ENCODE measurements around the gene HACL1.
A peak's percentile ranks its signal among the peaks of the same experiment; 100 is the strongest.
"Not testable (repeated sequence)": the region's sequence is repeated elsewhere in the genome, so short reads cannot be mapped to it uniquely, and the experiment has no call there.

HACL1 gene

GRCh38 chr3:15629860-15630597 is 28.7 kb upstream of the HACL1 start:
- DNase-seq (ENCODE audit: low spot score): peak; percentile 88

- no peak for DNase-seq (ENCODE audit: low spot score)
These were observed 27.6 kb upstream of the HACL1 start for GRCh38 chr3:15628967-15629366.

- no peak for DNase-seq (ENCODE audit: low spot score)
These were observed 22.4 kb upstream of the HACL1 start for GRCh38 chr3:15623535-15624440.

- DNase-seq (ENCODE audit: low spot score): not testable (repeated sequence)
These were observed 18.5 kb upstream of the HACL1 start for GRCh38 chr3:15619659-15620464.

GRCh38 chr3:15616053-15616452 is 14.7 kb upstream of the HACL1 start:
- DNase-seq (ENCODE audit: low spot score): no peak

GRCh38 chr3:15614958-15615357 is 13.6 kb upstream of the HACL1 start:
- DNase-seq (ENCODE audit: low spot score): no peak

GRCh38 chr3:15612001-15612400 is 10.6 kb upstream of the HACL1 start:
- DNase-seq (ENCODE audit: low spot score): no peak

- DNase-seq (ENCODE audit: low spot score): no peak
These were observed 9.6 kb upstream of the HACL1 start for GRCh38 chr3:15611018-15611417.

- no peak for DNase-seq (ENCODE audit: low spot score)
These were observed 8.9 kb upstream of the HACL1 start for GRCh38 chr3:15610082-15610759.

GRCh38 chr3:15606434-15606891 is 5.1 kb upstream of the HACL1 start:
- DNase-seq (ENCODE audit: low spot score): no peak

- DNase-seq (ENCODE audit: low spot score): not testable (repeated sequence)
These were observed 3.2 kb upstream of the HACL1 start for GRCh38 chr3:15604584-15604983.

GRCh38 chr3:15602816-15603215 is 1.4 kb upstream of the HACL1 start:
- DNase-seq (ENCODE audit: low spot score): not testable (repeated sequence)

GRCh38 chr3:15602146-15602536 is 772 bp upstream of the HACL1 start:
- DNase-seq (ENCODE audit: low spot score): no peak

GRCh38 chr3:15601046-15601398 is 347 bp downstream of the HACL1 start:
- peak; percentile 18 for DNase-seq (ENCODE audit: low spot score)

GRCh38 chr3:15595955-15596354 is 5.4 kb downstream of the HACL1 start:
- DNase-seq (ENCODE audit: low spot score): no peak

GRCh38 chr3:15592968-15593367 is 8.4 kb downstream of the HACL1 start:
- no peak for DNase-seq (ENCODE audit: low spot score)

GRCh38 chr3:15591928-15592327 is 9.4 kb downstream of the HACL1 start:
- no peak for DNase-seq (ENCODE audit: low spot score)

- no peak for DNase-seq (ENCODE audit: low spot score)
These were observed 10.1 kb downstream of the HACL1 start for GRCh38 chr3:15591242-15591641.

- no peak for DNase-seq (ENCODE audit: low spot score)
These were observed 16.1 kb downstream of the HACL1 start for GRCh38 chr3:15585111-15585845.

GRCh38 chr3:15581471-15582394 is 19.6 kb downstream of the HACL1 start:
- no peak for DNase-seq (ENCODE audit: low spot score)

All from kidney capillary endothelial cell (primary cell).